Transverse colon (tissue), 4 donors: ENCODE data around the gene SIL1. TPM values are rescaled to one million over a fixed set of nuclear protein-coding genes. Genes with fewer than 3 reads are reported as not detected.

ENCODE experiments used
- DNase-seq: peaks from one replicate; pipeline ENCODE4 v3.0.0-alpha.2; 2019
- H3K27ac ChIP-seq, 4 donors: fragments of 200-600 bp; sonication (generic); 2 replicates each; pipeline ENCODE4 v1.5.1; 2016 to 2018; ENCODE audit warnings: inconsistent platforms in 4 of 4
- H3K27me3 ChIP-seq: fragments of 200-600 bp; sonication (generic); 2 replicates; pipeline ENCODE4 v1.5.1; 2017; ENCODE audit warnings: inconsistent platforms
- H3K36me3 ChIP-seq, 4 donors: fragments of 200-600 bp; sonication (generic); 2 replicates each; pipeline ENCODE4 v1.5.1; 2017 to 2019; ENCODE audit warnings: inconsistent platforms in 4 of 4
- H3K4me1 ChIP-seq, 4 donors: fragments of 200-600 bp; sonication (generic); 2 replicates each; pipeline ENCODE4 v1.5.1; 2017 to 2020; ENCODE audit warnings: inconsistent platforms in 4 of 4
- H3K4me3 ChIP-seq, 4 donors: fragments of 200-600 bp; sonication (generic); 1 replicate in 1 of 4; 2 replicates in 3 of 4; pipeline versions ENCODE4 v1.5.1 to v1.6.1; 2017 to 2019; ENCODE audit warnings: inconsistent platforms in 4 of 4
- H3K9me3 ChIP-seq, 2 donors: fragments of 200-600 bp; sonication (generic); 2 replicates each; pipeline ENCODE4 v1.5.1; 2017 to 2019; ENCODE audit warnings: inconsistent platforms in 2 of 2
- EP300 ChIP-seq: sonication (generic); formaldehyde crosslinking; IDR thresholded peaks from one replicate; pipeline ENCODE4 v1.6.1; 2017; ENCODE audit warnings: antibody characterized with exemption, low read depth
- POLR2A ChIP-seq: fragments of 450-650 bp; IDR thresholded peaks from one replicate; pipeline ENCODE4 v1.6.1; 2016; ENCODE audit warnings: antibody characterized with exemption, mild to moderate bottlenecking, moderate library complexity
- POLR2AphosphoS5 ChIP-seq, 3 donors: sonication (generic); formaldehyde crosslinking; IDR thresholded peaks; one replicate each; pipeline ENCODE4 v1.6.1; 2016; ENCODE audit warnings: antibody characterized with exemption in 3 of 3
- WGBS, 2 donors: methylation state at CpG; one replicate each; pipeline ENCODE4 v1.1.5; 2018; ENCODE audit warnings: low coverage in 1 of 2; 5-methylcytosine and 5-hydroxymethylcytosine counted together
- in situ Hi-C, 4 donors: fragments of 200-750 bp; cut with MboI; loops; one replicate each; pipeline versions ENCODE4 v1.15.0 to v1.15.1; 2017; ENCODE audit warnings: low sequenced_read_pairs in 3 of 4, low pct_ligation_motif_present in 1 of 4, low pct_unique_long_range_greater_than_20kb in 1 of 4
- intact Hi-C: fragments of 100-400 bp; cut with DNase I; formaldehyde crosslinking; loops from one replicate; pipeline ENCODE4 v1.15.1; 2023; ENCODE audit warnings: low total_unique reads
- total RNA-seq, 4 donors: library from RNA; depleted of rRNA; stranded (reverse); fragments of >200 nt; gene quantifications; one replicate each; pipeline ENCODE4 v1.1.0, GENCODE V29; 2016
- TF ChIP-seq, protein P1 (sequence below), 5 experiments: fragments of 200-600 bp in 3 of 5; fragments of 450-650 bp in 2 of 5; sonication (generic) in 3 of 5; IDR thresholded peaks; 1 replicate in 2 of 5; 2 replicates in 3 of 5; pipeline ENCODE4 v1.5.1; 2016 to 2017; ENCODE audit warnings: antibody characterized with exemption in 5 of 5, inconsistent platforms in 3 of 5, mild to moderate bottlenecking in 2 of 5, moderate library complexity in 1 of 5

SIL1 gene
- total RNA-seq, 4 donors from 2014 or later = 11.1 to 38.1 (median 29.0) TPM

GRCh38 chr5:139110526-139111168, 87.5 kb downstream of the SIL1 start:
- Histone ChIP-seq H3K9me3 (no peaks in the 10 kb centered on the region), H3K27me3 (no peaks in the 10 kb centered on the region), H3K27ac (no peak overlapping the region), H3K4me1 (peaks cover 0 to 16% (median 11%) of the 10 kb centered on the region in 4 donors), H3K36me3 (no peaks in the 10 kb centered on the region), H3K4me3 (no peak overlapping the region)
- in situ Hi-C loops (no loop called here), intact Hi-C loops (no loop called here)
- DNase-seq = no peak
- TF ChIP-seq, protein P1, sequence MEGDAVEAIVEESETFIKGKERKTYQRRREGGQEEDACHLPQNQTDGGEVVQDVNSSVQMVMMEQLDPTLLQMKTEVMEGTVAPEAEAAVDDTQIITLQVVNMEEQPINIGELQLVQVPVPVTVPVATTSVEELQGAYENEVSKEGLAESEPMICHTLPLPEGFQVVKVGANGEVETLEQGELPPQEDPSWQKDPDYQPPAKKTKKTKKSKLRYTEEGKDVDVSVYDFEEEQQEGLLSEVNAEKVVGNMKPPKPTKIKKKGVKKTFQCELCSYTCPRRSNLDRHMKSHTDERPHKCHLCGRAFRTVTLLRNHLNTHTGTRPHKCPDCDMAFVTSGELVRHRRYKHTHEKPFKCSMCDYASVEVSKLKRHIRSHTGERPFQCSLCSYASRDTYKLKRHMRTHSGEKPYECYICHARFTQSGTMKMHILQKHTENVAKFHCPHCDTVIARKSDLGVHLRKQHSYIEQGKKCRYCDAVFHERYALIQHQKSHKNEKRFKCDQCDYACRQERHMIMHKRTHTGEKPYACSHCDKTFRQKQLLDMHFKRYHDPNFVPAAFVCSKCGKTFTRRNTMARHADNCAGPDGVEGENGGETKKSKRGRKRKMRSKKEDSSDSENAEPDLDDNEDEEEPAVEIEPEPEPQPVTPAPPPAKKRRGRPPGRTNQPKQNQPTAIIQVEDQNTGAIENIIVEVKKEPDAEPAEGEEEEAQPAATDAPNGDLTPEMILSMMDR (IDR thresholded peaks at IDR 0.05) = no peak
- TF ChIP-seq POLR2AphosphoS5 (IDR thresholded peaks at IDR 0.05) (no peak), POLR2A (no peak), EP300 (no peak)

GRCh38 chr5:139108063-139108824, 89.9 kb downstream of the SIL1 start:
- H3K4me1 ChIP-seq = peaks cover 5 to 22% (median 14%) of the 10 kb centered on the region in 4 donors
- WGBS, 2 donors = 49 to 58% methylated on average over 8 to 10 of the region's 10 CpGs
- H3K27ac ChIP-seq = peak overlapping the region in 1 of 4 donors; percentile 16
- no peaks in the 10 kb centered on the region for H3K9me3 ChIP-seq
- DNase-seq = no peak
- no peaks in the 10 kb centered on the region for H3K36me3 ChIP-seq
- intact Hi-C loops = no loop called here
- H3K4me3 ChIP-seq = no peak overlapping the region
- in situ Hi-C loops = no loop called here
- TF ChIP-seq EP300 (no peak), POLR2A (no peak)
- TF ChIP-seq, protein P1 (IDR thresholded peaks at IDR 0.05) = no peak
- H3K27me3 ChIP-seq = no peaks in the 10 kb centered on the region

GRCh38 chr5:139105621-139106071, 92.5 kb downstream of the SIL1 start:
- in situ Hi-C loops = no loop called here
- Histone ChIP-seq H3K36me3 (no peaks in the 10 kb centered on the region), H3K4me3 (no peak overlapping the region), H3K9me3 (no peaks in the 10 kb centered on the region), H3K27ac (peak overlapping the region; percentile 59 to 82 (median 71)), H3K4me1 (peaks cover 5 to 22% (median 14%) of the 10 kb centered on the region in 4 donors), H3K27me3 (no peaks in the 10 kb centered on the region)
- no peak for DNase-seq
- WGBS, 2 donors = 75 to 76% methylated on average over 1 to 15 of the region's 15 CpGs
- intact Hi-C loops = loop anchor here (1.0 kb wide), 1 partner anchor 17 kb away; no protein-coding TSS in a partner anchor
- TF ChIP-seq, protein P1 (IDR thresholded peaks at IDR 0.05) = no peak
- TF ChIP-seq POLR2A = no peak
- no peak for TF ChIP-seq EP300
- no peak for TF ChIP-seq POLR2AphosphoS5 (IDR thresholded peaks at IDR 0.05)

GRCh38 chr5:139104577-139105276, 93.4 kb downstream of the SIL1 start:
- in situ Hi-C loops (no loop called here), intact Hi-C loops (no loop called here)
- peaks cover 5 to 22% (median 14%) of the 10 kb centered on the region in 4 donors for H3K4me1 ChIP-seq
- no peaks in the 10 kb centered on the region for H3K36me3 ChIP-seq
- peak; percentile 35 for DNase-seq
- no peaks in the 10 kb centered on the region for H3K9me3 ChIP-seq
- H3K27me3 ChIP-seq = no peaks in the 10 kb centered on the region
- H3K27ac ChIP-seq = peak overlapping the region; percentile 59 to 82 (median 71)
- H3K4me3 ChIP-seq = no peak overlapping the region
- TF ChIP-seq, protein P1 (IDR thresholded peaks at IDR 0.05) = no peak
- TF ChIP-seq POLR2A (no peak), POLR2AphosphoS5 (IDR thresholded peaks at IDR 0.05) (no peak), EP300 (no peak)
- WGBS, 2 donors = 68 to 75% methylated on average over 2 to 10 of the region's 10 CpGs
